GM23338 (cell line): ENCODE data around the gene AFP.

ENCODE experiments used
- EZH2 ChIP-seq: fragments of 200-600 bp; sonication (generic); IDR thresholded peaks from one replicate; pipeline ENCODE4 v1.8.0; 2017; ENCODE audit warnings: antibody characterized with exemption, mild to moderate bottlenecking, low read depth; ENCODE audit not compliant: unreplicated experiment
- EZH2phosphoT487 ChIP-seq: fragments of 200-600 bp; sonication (generic); IDR thresholded peaks from one replicate; pipeline ENCODE4 v1.8.1; 2018; ENCODE audit warnings: antibody characterized with exemption; ENCODE audit not compliant: unreplicated experiment
- REST ChIP-seq: IDR thresholded peaks from one replicate; pipeline ENCODE4 v1.6.1; 2018; ENCODE audit warnings: antibody characterized with exemption; ENCODE audit not compliant: unreplicated experiment
- TF ChIP-seq, protein P1 (sequence below), 2 experiments: fragments of 200-600 bp in 1 of 2; sonication (generic) in 1 of 2; conservative IDR thresholded peaks; 2 replicates each; pipeline versions ENCODE4 v1.5.1 to v1.6.1; 2016 to 2017; ENCODE audit warnings: antibody characterized with exemption in 2 of 2, low read depth in 2 of 2, mild to moderate bottlenecking in 2 of 2, moderate library complexity in 1 of 2

DNA sequence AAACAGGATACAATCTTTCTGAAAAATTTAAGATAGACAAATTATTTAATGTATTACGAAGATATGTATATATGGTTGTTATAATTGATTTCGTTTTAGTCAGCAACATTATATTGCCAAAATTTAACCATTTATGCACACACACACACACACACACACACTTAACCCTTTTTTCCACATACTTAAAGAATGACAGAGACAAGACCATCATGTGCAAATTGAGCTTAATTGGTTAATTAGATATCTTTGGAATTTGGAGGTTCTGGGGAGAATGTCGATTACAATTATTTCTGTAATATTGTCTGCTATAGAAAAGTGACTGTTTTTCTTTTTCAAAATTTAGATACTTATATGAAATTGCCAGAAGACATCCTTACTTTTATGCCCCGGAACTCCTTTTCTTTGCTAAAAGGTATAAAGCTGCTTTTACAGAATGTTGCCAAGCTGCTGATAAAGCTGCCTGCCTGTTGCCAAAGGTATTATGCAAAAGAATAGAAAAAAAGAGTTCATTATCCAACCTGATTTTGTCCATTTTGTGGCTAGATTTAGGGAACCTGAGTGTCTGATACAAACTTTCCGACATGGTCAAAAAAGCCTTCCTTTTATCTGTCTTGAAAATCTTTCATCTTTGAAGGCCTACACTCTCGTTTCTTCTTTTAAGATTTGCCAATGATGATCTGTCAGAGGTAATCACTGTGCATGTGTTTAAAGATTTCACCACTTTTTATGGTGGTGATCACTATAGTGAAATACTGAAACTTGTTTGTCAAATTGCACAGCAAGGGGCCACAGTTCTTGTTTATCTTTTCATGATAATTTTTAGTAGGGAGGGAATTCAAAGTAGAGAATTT, 26.8 kb upstream of the AFP start:
- TF ChIP-seq, protein P1, sequence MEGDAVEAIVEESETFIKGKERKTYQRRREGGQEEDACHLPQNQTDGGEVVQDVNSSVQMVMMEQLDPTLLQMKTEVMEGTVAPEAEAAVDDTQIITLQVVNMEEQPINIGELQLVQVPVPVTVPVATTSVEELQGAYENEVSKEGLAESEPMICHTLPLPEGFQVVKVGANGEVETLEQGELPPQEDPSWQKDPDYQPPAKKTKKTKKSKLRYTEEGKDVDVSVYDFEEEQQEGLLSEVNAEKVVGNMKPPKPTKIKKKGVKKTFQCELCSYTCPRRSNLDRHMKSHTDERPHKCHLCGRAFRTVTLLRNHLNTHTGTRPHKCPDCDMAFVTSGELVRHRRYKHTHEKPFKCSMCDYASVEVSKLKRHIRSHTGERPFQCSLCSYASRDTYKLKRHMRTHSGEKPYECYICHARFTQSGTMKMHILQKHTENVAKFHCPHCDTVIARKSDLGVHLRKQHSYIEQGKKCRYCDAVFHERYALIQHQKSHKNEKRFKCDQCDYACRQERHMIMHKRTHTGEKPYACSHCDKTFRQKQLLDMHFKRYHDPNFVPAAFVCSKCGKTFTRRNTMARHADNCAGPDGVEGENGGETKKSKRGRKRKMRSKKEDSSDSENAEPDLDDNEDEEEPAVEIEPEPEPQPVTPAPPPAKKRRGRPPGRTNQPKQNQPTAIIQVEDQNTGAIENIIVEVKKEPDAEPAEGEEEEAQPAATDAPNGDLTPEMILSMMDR (conservative IDR thresholded peaks at IDR 0.05; ENCODE audit: low read depth in 2 of 2) = no peak
- TF ChIP-seq EZH2 (no peak), EZH2phosphoT487 (no peak), REST (no peak)
